ENCODE measurements around the gene SQSTM1. TPM values are rescaled to one million over a fixed set of nuclear protein-coding genes. Genes with fewer than 3 reads are reported as not detected.

The SQSTM1 gene
- total RNA-seq, 1 experiment from 2014 or later = 985 TPM

GRCh38 chr5:179778591-179778990, 42.1 kb upstream of the SQSTM1 start:
- Histone ChIP-seq H3K36me3 (ENCODE audit: control insufficient read depth, insufficient read depth, low read length) (no peaks in the 10 kb centered on the region), H3K27me3 (ENCODE audit: control insufficient read depth, insufficient read depth, low read length) (no peaks in the 10 kb centered on the region), H3K4me1 (ENCODE audit: control insufficient read depth, insufficient read depth, low read length) (no peaks in the 10 kb centered on the region), H3K9me3 (ENCODE audit: control insufficient read depth, insufficient read depth, low read depth, low read length) (no peaks in the 10 kb centered on the region), H3K4me3 (ENCODE audit: low read depth in 2 of 2, low read length in 2 of 2) (no peak overlapping the region), H3K27ac (ENCODE audit: low read length) (no peak overlapping the region)
- BruUV-seq (replicated peaks) = no TSS peak
- in situ Hi-C loops (cut with HindIII; ENCODE audit: low pct_unique_long_range_greater_than_20kb, low sequenced_read_pairs) (no loop called here), intact Hi-C loops (cut with micrococcal nuclease; ENCODE audit: unreplicated experiment) (no loop called here)
- DNase-seq (ENCODE audit: low read depth, low spot score) (no peak), ATAC-seq (no peak)
- ChIA-PET POLR2A (no interaction called here), CTCF (no interaction called here)
- TF ChIP-seq SIN3A (IDR thresholded peaks at IDR 0.05; ENCODE audit: borderline replicate concordance, insufficient read depth, low read depth, low read length) (no peak), TCF7L2 (IDR thresholded peaks at IDR 0.05; ENCODE audit: low read depth, low read length) (no peak), CTCF (IDR thresholded peaks at IDR 0.05) (no peak), POLR2AphosphoS5 (IDR thresholded peaks at IDR 0.05; ENCODE audit: low read depth, low read length) (no peak), REST (IDR thresholded peaks at IDR 0.05; ENCODE audit: insufficient read depth in 1 of 2, low read depth in 2 of 2, low read length in 1 of 2) (no peak)

- BruUV-seq (replicated peaks) = no TSS peak
- H3K36me3 ChIP-seq (ENCODE audit: control insufficient read depth, insufficient read depth, low read length) = no peaks in the 10 kb centered on the region
- DNase-seq (ENCODE audit: low read depth, low spot score) = no peak
- H3K27me3 ChIP-seq (ENCODE audit: control insufficient read depth, insufficient read depth, low read length) = no peaks in the 10 kb centered on the region
- intact Hi-C loops (cut with micrococcal nuclease; ENCODE audit: unreplicated experiment) = no loop called here
- TF ChIP-seq SIN3A (IDR thresholded peaks at IDR 0.05; ENCODE audit: borderline replicate concordance, insufficient read depth, low read depth, low read length) (no peak), REST (IDR thresholded peaks at IDR 0.05; ENCODE audit: insufficient read depth in 1 of 2, low read depth in 2 of 2, low read length in 1 of 2) (no peak), TCF7L2 (IDR thresholded peaks at IDR 0.05; ENCODE audit: low read depth, low read length) (no peak), POLR2AphosphoS5 (IDR thresholded peaks at IDR 0.05; ENCODE audit: low read depth, low read length) (no peak), CTCF (IDR thresholded peaks at IDR 0.05) (no peak)
- H3K9me3 ChIP-seq (ENCODE audit: control insufficient read depth, insufficient read depth, low read depth, low read length) = no peaks in the 10 kb centered on the region
- POLR2A ChIA-PET = interaction anchor here (0.5 to 0.7 kb wide), 2 partner anchors 14 to 33 kb away, joined by 3 read pairs; partner anchors contain the start of gene LTC4S
- CTCF ChIA-PET = interaction anchor here (0.7 kb wide), 1 partner anchor 17 kb away, joined by 3 read pairs; no protein-coding TSS in a partner anchor
- no peak for ATAC-seq
- H3K27ac ChIP-seq (ENCODE audit: low read length) = no peak overlapping the region
- in situ Hi-C loops (cut with HindIII; ENCODE audit: low pct_unique_long_range_greater_than_20kb, low sequenced_read_pairs) = no loop called here
- H3K4me3 ChIP-seq (ENCODE audit: low read depth in 2 of 2, low read length in 2 of 2) = no peak overlapping the region
- no peaks in the 10 kb centered on the region for H3K4me1 ChIP-seq (ENCODE audit: control insufficient read depth, insufficient read depth, low read length)
Observed at GRCh38 chr5:179779826-179780225, 40.9 kb upstream of the SQSTM1 start.

All from Panc1 (cell line).